ENCODE measurements around the gene RBM15.

Gene RBM15

DNA sequence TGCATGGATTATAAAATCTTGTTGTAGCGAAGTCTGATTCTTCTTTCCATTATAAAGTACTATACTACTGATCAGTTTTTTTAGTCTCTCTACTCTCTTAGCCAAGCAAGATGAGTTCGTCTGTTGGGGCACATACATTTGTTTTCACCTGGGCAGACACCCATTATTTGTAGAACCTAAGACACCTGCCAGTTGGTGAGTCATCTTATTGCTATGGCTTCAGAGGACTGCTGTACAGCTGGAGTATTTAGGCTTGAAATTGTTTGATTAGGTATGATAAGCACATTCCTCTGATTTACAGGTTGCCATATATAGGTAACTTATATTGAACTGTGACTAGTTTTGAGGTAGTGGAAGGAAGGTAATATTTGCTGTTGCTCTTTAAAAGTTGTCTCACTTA lies 17.2 kb downstream of the RBM15 start:
- no peak for DNase-seq (ENCODE audit: low read depth)

DNA sequence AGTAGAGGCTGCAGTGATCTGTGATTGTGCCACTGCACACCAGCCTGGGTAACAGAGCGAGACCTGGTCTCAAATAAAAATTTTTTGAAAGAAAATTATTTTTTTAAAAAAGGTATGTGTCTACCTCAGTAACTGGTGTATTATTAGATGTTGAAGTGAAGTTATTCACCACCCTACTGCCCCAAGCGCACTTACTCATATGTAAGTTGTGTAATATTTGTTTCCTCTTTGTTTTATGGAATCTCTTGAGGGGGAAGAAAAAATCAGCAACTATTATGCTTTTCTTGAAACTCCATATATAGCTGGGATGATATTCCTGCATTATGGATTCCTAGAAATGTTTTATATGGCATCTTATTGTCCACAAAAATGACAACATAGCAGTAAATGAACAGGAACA lies 21.3 kb downstream of the RBM15 start:
- no peak for DNase-seq (ENCODE audit: low read depth)

DNA sequence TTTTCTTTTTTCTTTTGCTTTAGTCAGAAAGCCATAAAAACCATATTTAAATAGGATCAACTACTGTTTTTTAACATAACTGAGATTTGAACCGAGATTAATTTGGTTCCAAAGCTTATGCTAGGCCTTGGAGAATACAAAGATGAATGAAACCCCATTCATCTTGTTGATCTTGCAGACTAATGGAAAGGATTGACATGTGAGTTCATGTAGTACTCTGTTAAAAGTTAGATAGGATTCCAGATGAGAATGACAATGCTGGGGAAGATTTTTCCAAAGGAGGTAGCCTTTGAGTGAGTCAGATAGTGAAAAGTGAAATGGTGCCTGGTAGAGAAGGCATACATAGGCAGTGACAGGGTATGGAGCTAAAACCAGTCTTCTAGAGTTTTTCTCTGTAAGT lies 22.7 kb downstream of the RBM15 start:
- DNase-seq (ENCODE audit: low read depth) = no peak

DNA sequence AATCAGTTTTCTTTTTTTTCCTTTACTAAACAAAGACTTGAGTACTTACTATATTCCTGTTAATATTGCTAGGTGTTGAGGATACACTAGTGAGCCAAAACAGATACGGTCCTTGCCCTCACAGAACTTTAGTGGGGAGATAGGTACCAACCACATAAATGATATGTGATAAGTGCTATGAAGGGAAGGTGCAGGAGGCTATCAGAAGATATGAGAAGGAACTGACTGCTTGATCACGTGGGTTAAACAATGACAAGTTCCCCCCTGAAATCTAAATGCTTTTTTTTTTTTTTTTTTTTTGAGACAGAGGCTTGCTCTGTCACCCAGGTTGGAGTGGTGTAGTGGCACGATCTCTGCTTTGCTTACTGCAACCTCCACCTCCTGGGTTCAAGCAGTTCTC lies 25.0 kb downstream of the RBM15 start:
- DNase-seq (ENCODE audit: low read depth) = no peak

DNA sequence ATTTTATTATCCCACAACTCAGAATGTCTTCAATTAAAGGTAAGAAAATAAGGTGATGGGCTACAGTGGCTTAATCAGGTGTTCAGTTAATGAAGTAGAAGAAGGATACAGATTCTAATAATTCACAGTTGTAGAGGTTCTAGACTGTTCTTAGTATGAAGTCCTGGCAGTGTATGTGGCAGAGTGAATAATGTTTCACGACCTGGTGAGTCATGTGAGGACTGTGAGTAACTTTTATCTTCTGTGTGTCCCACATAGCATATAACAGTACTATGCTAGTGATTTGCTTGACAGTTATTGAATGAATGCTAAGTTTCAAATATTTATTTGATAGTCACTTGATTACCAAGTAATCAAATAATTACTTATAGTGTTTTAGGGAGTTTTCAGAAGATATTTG lies 31.6 kb downstream of the RBM15 start:
- DNase-seq (ENCODE audit: low read depth) = no peak

DNA sequence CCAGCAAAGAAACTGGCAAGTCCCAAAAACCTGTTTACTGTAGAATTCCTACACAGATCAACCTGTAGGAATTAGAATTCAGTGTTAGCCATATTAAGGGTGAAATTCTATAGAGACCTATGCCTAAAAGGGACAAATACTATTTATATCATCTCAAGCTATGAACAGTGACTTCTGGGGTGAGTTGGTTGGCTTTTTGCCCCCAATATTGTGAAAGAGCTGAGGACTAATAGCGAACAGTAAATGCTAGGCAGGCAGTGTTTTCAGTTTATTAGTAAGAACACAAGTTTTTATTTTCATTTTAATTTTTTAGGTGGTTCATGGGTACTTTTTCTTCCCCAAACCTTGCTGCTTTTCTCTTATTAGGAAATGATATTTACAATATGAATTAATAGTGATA lies 36.3 kb downstream of the RBM15 start:
- no peak for DNase-seq (ENCODE audit: low read depth)

DNA sequence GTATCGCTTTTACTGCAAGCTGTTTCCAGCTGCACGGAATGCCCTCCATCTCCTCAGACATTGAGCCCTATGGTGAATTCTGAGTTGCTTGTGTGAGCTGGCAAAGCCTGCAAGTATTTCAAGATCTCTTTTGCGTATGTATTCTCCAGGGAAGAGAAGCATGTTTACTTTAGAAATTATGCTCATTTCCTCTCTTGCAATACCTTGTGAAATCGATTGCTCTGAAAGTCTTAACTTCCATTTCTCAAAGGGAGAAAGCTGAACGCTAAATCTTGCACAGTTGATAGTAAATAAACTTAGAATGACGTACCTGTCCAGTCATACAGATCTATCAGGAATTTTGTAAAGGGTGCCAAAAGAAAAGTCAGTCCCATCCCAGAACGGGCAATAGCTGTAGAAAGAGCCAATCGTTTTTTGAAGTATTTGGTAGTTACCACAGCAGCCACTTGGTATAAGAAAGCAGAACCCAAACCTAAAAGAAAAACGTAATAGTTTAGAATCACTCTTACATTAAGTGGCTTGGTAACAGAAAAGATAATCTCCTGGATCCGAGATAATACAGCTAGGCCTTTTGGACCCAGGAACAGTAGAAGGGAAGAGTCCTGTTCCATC lies 41.6 kb downstream of the RBM15 start:
- no peak for DNase-seq (ENCODE audit: low read depth)

DNA sequence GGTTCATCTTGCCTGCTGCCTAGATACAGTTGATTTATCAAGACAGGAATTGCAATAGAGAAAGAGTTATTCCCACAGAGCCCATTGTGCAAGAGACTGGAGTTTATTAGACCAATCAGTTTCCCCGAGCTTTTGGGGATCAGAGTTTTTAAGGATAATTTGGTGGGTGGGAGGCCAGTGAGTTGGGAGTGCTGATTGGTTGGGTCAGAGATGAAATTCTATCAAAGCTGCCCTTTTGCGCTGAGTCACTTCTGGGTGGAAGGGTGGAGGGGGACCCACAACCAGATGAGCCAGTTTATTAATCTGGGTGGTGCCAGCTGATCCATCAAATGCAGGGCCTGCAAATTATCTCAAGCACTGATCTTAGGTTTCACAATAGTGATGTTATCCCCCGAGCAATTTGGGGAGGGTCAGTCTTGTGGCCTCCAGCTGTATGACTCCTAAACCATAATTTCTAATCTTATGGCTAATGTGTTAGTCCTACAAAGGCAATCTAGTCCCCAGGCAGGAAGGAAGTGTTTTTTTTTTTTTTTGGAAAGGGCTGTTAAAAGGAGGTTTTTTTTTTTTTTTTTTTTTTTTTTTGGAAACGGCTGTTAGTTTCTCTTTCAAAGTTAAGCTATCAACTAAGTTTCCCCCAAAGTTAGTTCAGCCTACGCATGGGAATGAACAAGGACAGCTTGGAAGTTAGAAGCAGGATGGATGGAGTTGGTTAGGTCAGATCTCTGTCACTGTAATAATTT lies 44.2 kb downstream of the RBM15 start:
- no peak for DNase-seq (ENCODE audit: low read depth)

DNA sequence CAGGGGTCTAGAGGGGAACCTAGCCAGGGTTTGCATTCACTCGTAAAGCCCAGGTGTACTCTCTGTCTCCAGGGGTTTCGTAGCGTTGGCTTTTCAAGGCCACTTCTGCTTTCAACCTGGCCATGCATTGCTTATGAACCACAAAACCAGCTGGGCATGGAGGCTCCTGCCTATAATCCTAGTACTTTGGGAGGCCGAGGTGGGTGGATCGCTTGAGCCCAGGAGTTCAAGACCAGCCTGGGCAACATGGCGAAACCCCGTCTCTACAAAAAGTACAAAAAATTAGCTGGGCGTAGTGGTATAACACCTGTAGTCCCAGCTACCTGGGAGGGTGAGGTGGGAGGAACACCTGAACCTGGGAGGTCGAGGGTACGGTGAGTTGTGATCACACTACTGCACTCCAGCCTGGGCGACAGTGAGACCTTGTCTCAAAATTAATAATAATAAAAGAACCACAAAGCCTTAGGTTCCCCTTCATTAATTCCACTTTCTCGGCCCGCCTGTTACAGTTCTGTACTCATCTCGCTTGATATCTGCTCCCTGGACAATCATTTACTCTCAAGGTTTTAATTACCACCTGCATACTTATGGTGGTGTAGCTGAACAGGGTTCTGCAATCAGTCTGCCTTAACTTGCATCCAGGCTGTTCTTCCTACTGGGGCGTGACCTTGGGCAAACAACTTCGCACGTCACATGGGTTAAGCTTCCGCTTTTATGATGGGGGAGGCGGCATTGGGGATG lies 45.6 kb downstream of the RBM15 start:
- DNase-seq (ENCODE audit: low read depth) = no peak

DNA sequence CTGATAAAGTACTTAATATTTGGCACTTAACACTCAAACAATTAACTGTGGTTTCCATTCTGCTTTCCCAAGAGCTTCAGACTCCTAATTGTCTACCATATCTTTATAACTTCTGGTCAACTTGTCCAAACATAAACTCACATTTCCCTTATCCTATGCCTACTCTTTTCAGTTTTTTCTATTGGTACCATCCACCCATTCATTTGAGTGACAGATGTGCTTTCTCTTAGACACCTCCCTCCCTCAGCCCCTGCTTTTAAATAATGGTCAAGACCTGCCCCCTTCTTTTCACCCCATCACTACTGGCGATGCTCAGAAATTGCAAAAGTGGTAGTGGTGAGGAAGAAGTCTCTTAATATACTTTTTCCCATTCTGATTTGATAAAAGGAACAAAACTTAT lies 46.2 kb downstream of the RBM15 start:
- DNase-seq (ENCODE audit: low read depth) = no peak

DNA sequence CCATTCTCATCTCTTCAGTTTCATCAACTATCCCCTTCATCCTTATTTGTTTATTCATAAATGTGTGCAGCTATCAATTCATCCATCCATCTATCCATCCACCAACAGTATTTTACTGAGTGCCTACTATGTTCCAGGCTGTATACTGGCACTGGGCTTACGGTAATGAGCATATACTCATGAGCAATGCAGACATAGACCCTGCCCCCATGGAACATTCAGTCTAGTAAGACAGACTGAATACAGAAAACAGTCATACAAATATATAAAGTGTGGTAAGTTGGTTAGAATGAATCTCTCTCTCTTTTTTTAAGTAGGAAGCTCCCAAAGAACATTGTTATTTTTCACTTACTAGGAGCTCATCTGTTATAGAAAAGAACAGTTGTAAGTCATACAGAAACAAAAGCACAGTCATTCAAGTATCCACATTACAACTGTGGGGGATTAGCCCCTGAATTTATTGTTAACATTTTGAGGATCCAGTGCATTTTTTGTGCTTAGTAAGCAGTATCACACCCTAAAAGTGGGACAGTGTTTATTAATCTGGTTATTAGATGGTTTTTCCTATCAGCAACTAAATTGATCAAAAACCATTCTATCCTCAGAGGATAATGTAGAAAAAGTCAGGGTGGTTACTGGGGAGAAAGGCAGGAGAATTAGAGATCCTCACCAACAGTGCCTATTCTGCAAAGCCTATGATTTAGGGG lies 48.0 kb downstream of the RBM15 start:
- DNase-seq (ENCODE audit: low read depth) = no peak

DNA sequence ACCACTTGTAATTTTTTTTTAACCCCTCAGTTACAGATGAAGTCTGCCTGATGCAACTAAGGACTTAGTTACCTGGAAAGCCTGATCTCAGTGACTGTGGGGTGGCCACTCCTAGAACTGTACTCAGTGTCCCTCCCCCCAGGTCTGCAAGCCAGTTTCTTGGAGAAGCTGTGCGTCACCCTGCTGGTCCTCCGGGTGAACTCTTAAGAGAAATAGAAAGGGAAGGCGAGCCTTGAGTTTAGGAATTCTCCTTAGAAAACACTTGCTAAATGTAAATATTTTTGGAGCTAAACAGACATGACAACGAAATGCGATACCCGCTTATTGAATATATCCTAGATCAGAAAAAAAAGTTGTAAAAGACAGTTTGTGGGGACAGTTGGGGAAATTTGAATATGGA lies 50.9 kb downstream of the RBM15 start:
- DNase-seq (ENCODE audit: low read depth) = no peak

DNA sequence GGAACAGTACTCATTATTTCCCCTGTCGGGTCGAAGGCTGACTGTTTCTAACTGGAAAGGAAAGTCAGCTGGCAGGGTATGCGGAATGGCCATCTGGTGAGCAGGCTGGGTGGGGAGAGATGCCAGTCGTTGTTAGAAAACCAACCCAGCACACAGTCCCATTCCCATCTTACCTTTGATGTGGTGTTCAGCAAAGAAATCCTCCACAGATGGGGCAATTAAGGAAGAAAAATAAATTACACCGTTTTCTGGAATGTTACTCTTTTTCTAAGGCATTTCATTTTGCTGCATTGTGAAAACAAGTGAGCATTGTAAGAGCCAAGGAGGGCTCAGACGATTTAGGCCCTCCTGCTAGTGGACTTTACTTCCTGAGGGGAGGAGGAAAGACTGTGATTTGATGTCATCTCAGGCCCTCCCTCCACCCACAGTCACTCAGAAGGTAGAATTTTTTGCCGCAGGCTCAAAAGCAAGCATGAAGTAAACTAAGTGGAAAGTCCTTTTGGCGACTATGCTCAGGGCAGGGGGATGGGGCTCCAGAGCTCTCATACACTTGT lies 51.6 kb downstream of the RBM15 start, which contains the start of gene SLC16A4:
Gene SLC16A4, minus strand, starts transcription at position 335 of the 554 bp plus-strand sequence. CDS start 1,703 bp downstream, outside the sequence.
- DNase-seq (ENCODE audit: low read depth) = no peak

DNA sequence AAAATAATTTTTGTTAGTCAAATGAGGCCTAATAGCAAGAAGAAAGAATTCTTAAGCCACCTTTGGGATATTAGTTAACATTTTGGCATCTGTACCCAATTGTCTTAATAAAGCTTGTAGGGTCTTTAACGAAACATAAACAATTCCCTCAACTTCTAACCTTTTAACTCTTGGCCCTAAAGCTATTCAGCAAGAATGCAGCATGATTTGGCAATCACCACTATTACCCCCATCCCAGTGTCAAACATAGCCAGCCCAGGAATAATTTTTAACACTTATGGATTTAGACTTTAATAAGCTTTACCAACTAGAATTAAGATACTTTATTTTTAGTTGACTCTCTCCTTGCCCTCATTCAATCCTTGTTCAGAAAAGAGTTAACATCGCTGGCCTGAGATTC lies 54.1 kb downstream of the RBM15 start:
- no peak for DNase-seq (ENCODE audit: low read depth)

DNA sequence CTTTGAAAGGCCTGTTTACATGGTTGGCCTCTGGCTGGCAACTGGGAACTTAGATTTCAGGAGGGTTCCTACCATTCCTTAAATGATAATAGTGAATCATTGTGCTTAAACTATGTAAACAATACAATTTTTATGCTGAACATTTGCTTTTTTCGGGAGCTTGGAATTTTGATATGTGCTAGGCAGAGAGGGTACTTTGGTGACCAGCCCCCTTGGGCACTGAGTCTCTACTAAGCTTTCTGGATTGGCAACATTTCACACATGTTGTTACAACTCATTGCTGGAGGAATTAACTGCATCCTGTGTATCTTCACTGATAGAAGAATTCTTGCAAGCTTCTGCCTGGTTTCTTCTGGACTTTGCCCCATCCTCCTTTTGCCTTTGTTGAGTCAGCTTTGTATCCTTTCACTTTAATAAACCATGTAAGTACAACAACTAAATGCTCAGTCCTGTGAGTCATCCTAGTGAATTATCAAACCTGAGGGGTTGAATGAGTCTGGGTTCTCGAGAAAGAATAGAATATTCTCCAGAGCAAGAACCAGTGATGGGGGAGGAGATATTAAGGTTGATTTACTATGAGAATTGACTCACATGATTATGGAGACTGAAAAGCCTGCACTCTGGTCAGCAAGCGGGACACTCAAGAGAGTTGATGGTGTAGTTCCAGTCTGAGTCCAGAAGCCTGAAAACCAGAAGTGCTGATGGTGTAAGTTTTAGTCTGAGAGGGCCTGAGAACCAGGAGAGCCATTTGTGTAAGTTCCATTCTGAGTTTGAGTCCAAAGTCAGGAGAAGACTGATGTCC lies 54.7 kb downstream of the RBM15 start:
- DNase-seq (ENCODE audit: low read depth) = no peak

DNA sequence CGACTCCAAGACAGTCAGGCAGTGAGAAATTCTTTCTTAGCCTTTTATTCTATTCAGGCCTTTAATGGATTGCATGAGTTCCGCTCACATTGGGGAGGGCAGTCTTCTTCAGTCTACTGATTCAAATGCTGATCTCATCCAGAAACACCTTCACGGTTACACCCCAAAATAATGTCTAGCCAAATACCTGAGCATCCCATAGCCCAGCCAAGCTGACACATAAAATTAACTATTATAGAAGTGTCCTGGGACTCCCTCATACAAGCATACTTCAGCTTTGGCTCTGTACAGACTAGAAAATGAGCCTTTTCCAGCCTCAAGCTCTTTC lies 55.3 kb downstream of the RBM15 start:
- no peak for DNase-seq (ENCODE audit: low read depth)

All from stimulated activated CD8-positive, alpha-beta memory T cell treated with anti-CD3 and anti-CD28 coated beads, Interleukin-4, amount 100 ng/mL, for 24 hours (primary cell).